ENCODE measurements around the gene DUSP16. TPM values are rescaled to one million over a fixed set of nuclear protein-coding genes. Genes with fewer than 3 reads are reported as not detected.
A peak's percentile ranks its signal among the peaks of the same experiment; 100 is the strongest.
"Not testable (repeated sequence)": the region's sequence is repeated elsewhere in the genome, so short reads cannot be mapped to it uniquely, and the experiment has no call there.

Gene DUSP16, protein sequence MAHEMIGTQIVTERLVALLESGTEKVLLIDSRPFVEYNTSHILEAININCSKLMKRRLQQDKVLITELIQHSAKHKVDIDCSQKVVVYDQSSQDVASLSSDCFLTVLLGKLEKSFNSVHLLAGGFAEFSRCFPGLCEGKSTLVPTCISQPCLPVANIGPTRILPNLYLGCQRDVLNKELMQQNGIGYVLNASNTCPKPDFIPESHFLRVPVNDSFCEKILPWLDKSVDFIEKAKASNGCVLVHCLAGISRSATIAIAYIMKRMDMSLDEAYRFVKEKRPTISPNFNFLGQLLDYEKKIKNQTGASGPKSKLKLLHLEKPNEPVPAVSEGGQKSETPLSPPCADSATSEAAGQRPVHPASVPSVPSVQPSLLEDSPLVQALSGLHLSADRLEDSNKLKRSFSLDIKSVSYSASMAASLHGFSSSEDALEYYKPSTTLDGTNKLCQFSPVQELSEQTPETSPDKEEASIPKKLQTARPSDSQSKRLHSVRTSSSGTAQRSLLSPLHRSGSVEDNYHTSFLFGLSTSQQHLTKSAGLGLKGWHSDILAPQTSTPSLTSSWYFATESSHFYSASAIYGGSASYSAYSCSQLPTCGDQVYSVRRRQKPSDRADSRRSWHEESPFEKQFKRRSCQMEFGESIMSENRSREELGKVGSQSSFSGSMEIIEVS
- total RNA-seq, result 2.4 TPM

DNA sequence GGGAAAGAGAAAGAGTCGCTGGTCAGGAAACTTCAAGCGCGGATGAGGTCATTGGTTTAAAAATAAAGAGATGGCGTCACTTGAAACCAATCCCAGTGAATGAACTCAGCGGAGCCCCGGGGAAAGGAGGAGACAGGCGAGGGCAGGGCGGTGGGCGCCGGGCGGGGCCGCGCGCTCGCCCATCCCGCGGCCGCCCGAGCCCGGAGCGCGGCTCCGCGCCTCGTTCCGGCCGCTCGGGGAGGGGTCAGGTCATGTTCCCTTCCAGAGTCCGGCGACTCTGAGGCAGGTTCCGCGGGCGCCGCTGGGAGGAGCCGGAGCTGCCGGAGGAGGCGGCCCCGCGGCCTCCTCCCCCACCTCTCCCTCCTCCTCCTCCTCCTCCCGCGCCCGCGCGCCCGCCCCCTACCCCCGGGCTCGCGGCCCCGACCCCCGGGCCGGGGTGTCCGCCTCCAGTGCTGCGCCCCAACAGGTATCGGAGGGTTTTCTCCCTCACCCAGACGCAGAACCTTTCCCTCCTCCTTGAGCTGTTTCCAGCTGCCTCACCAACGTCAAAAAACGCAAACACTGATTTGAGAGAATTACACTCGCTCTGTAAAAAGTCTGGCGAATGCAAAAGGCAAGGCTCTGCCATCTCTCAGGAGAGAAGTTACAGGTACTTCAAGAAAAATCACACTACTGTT, at the start of gene DUSP16:
TSS of gene DUSP16 (minus strand) at position 279 of the 677 bp plus-strand sequence. CDS start 41,765 bp downstream, outside the sequence.
- peak; percentile 58 to 97 (median 93) for DNase-seq (ENCODE audit: low read depth in 2 of 3, low spot score in 2 of 3)

DNA sequence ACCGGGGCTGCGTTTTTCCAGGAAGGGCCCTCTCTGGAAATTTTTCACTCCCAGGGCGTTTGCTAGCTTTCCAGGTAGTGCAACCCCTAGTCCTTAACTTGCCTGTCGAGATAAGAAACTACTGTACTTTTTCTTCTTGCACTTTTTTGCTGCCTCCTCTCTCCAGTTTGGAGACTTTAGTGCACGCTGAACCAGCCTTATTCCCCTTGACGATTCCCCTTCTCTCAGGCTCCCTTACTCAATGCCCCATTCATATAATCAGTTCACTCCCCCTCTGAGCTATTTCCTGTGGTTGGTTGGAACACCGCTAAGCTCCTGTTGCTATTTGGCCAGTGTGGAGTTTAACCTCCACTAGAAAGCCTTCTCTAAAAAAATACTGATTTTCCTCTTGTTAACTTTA, 49.7 kb upstream of the DUSP16 start:
- peak in 2 of 3 donors; percentile 33 to 45 for DNase-seq (ENCODE audit: low read depth in 2 of 3, low spot score in 2 of 3)

DNA sequence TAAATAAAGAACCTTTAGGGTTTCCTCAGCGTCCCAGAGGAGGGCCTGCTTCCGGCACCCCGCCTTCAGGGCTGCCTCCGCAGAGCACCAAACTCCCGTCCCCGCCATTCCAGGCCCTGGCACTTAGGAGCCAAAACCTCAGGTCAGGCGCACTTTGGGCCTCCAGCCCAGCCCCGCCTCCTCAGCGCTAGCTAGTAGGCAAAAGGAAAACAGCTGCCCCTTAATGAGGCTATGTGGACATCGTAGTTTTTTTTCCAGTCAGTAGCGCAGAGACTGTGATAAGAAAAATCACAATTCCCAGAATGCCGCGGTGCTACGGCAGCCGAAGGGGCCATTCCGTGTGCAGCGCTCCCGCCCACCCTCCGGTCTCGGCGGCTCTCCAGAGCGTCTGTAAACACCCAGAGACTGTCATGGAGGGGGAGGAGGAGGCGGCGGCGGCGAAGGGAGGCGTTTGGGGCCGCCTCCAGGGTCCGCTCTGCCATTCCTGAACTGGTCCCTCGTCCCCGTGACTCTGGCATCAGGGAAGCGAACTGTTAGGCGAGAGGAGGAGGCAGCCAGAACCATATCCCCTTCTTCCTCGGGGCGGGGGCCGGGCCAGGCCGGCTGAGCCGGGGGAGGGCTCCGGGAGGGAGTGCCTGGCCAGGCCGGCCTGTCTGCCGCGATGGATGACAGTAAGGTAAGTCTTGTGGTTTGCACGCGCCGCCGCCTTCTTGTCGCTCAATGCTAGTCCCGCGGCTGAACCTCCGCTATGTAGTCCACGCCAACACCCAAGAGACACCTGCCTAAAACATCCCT, 49.0 kb upstream of the DUSP16 start, which contains the start of gene CREBL2:
TSS of gene CREBL2 (plus strand) at position 365 of the 795 bp plus-strand sequence. CDS start at position 662, 297 bp downstream.
- DNase-seq (ENCODE audit: low read depth in 2 of 3, low spot score in 2 of 3), result peak; percentile 84 to 95 (median 93)

DNA sequence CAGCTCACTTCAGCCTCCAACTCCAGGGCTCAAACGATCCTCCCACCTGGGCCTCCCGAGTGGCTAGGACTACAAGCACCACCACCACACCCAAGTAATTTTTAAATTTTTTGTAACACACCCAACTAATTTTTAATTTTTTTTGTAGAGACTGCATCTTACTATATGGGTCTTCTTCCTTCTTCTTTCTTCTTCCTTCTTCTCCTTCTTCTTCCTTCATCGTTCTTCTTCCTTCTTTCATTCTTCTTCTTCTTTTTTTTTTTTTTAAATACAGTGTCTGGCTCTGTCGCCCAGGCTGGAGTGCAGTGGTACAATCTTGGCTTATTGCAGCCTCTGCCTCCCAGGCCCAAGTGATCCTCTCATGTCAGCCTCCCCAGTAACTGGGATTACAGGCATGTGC, 48.0 kb upstream of the DUSP16 start:
- DNase-seq (ENCODE audit: low read depth in 2 of 3, low spot score in 2 of 3), result no peak

DNA sequence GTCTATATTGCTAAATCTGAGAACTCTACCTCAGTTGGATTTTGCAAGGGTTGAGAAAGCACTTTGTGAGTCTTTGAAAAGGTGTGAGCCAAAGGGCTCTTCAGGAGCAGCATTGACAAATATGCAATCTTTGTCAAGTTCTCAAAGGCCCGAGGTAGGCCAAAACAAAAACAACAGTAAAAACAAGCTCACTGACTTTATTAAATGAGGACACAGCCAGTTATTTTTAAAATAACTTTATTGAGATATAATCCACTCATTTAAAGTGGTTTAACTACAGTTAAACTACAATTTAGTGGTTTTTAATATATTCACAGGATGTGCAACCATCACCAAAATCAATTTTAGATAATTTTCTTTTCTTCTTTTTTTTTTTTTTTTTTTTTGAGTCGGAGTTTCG, 47.0 kb upstream of the DUSP16 start:
- no peak for DNase-seq (ENCODE audit: low read depth in 2 of 3, low spot score in 2 of 3)

DNA sequence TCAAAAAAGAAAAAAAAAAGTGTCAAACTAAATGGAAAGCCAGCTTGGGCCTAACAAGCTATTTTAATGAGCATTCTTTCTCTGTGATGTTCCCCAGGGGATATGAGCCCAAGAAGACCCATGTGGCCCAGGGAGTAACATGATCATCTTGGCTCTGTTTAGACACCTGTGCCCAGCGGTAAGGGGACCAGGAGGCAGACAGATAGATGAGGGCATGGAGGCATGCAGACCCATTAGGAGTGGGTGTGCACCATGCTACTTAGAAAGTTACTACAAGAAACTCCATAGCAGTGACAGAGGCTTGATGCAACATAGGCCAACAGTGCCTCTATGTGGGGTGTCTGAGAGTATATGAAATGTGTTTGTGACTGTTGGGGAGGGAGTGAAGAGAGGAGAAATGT, 45.9 kb upstream of the DUSP16 start:
- DNase-seq (ENCODE audit: low read depth in 2 of 3, low spot score in 2 of 3), result peak in 1 of 3 donors; percentile 9

DNA sequence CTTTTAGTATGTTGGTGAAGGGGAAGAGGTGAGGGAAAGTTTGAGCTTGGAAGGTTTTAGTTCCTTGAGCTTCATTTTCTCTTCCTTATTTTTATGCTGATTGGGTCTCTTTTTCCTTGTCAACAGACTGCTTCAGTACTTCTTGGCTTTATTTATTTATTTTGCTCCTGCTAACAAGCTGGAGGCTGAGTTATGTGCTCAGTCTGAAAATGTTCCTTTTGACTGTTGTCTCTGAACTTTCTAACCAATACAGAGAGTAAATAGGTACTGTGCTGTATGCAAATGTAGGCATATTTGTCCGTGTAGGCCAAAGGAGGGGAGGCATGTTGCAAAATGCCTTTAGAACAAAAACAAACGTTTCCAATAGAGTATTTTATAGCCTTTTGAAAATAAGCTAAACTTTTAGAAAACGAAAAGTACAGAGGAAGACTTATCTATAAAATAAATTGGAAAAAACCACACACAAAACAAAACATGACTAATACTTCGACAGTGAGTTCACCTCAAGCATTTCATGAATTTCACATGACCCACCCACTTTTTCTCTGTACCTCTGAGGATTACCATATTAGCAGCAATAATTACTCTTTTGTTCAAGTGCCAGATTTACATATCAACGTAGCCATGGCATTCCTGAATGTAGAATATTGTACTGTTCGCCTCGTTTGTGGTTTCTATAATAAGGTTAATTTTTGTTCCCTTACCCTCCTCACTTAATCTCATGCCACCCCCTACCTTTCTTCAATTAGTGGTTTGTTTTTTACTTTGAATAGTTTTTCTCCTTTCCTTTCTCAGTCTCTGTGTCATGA, 44.3 kb upstream of the DUSP16 start:
- DNase-seq (ENCODE audit: low read depth in 2 of 3, low spot score in 2 of 3), result no peak

DNA sequence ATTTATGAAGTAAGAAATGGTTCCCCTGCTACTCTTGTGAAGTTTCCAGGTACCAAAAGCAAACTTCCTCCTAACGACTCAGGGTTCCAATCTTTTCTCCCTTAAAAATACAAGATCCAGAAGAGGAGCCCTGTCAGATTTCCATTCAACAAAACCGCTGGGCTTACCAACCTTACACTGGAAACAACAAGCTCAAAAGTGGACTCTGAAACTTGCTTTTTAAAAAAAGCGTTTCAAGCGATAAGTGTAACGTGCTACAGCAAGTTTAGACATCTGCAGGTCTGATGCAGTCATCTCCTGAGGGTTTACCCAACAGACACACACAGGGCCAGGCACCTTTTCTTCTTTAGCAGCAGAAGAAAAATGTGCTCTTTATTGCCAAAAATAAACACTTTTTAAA, 42.1 kb upstream of the DUSP16 start:
- DNase-seq (ENCODE audit: low read depth in 2 of 3, low spot score in 2 of 3), result no peak

DNA sequence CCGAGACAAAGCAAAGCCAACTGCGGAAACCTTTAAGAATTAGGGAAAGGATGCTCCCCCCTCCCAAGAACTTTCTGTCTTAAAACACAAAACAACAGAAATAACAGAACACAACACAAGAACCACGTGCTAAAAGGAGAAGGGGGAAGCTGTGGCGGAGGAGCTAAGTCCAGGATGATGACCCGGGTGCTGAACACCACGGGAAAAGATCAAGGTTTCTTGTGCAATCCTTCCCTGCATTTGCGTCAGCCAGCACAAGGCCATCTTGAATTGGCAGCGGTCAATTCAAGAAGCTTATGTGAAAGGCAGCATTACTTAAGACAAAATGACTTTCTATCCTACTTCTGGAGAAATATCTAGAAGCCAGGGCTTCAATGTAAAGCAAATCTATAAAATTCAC, 38.0 kb upstream of the DUSP16 start:
- DNase-seq (ENCODE audit: low read depth in 2 of 3, low spot score in 2 of 3), result no peak

DNA sequence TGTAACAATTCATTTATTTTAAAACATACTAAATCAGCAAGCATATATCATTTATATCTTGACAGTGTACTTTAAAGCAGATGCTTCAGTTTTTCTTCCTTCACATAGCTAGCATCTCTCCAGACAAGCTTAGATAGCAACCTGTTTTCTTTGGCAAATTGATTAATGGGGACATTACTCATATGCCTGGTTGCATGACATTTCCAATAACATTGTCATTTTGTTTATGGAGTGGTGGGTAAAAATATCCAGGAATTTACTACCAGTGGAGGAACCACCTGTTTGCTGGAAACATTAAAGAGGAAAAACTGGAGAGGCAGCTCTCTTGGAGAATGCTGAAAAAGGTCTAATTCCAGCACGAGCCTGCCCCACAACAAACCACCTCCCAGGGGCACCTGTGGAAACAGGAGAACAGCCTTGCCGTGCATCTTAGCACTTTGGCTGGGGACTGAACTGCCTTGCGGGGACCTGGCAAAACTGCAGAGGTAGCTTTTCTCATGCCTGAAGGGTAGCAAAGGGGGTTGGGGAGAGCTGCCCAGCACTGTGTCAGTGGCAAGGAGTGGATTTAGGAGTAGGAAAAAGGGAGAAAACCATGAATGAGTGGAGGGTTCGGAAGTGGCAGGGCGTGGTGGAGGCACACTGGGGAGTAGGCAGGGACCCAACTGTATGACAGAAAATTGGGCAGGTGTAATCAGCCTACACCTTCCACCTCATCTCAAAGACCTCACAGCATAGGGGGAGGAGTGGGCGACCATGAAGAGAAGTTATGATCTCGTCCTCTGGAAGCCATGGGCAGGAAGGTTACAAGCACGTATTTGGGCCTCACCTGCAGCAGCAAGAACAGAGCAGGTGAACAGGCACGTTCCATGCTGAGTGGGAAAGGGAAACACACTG, 37.3 kb upstream of the DUSP16 start:
- no peak for DNase-seq (ENCODE audit: low read depth in 2 of 3, low spot score in 2 of 3)

DNA sequence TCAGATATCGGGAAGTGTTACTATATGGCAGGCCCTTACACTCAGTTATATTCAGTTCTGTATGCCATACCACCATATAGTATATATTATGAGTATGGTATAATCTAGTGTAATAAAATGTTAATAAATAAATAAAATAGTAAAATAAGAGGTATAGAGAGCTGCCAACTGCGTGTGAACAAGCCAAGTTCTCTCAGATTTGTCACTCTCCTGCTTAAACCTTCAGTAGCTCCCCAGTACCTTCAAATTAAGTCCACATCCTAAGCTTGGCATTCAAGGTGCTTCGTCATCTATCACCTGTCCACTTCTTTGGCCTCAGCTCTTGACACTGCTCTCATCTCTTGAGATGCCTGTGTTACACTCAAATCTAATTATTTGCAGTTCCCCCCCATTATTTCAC, 36.2 kb upstream of the DUSP16 start:
- DNase-seq (ENCODE audit: low read depth in 2 of 3, low spot score in 2 of 3), result no peak

DNA sequence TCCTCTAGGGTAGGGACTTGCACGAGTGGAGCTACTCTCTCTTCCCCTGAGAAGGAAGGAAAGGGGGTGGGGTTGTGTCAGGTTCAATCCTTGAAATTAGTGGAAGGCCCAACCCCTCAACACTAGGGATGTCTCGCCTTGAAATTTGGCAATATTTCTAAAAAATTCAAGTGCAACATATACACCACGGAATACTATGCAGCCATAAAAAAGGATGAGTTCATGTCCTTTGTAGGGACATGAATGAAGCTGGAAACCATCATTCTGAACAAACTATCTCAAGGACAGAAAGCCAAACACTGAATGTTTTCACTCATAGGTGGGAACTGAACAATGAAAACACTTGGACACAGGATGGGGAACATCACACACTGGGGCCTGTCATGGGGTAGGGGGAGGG, 33.9 kb upstream of the DUSP16 start:
- DNase-seq (ENCODE audit: low read depth in 2 of 3, low spot score in 2 of 3), result not testable (repeated sequence)

DNA sequence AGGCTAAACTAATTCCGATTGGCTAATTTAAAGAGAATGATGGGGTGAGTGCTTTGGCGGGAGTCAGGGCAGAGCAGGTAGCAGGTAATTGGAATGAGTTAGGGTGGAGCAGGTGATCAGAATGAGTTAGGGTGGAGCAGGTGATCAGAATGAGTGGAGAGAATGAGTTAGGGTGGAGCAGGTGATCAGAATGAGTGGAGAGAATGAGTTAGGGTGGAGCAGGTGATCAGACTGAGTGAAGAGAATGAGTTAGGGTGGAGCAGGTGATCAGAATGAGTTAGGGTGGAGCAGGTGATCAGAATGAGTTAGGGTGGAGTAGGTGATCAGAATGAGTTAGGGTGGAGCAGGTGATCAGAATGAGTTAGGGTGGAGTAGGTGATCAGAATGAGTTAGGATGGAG, 33.3 kb upstream of the DUSP16 start:
- not testable (repeated sequence) for DNase-seq (ENCODE audit: low read depth in 2 of 3, low spot score in 2 of 3)

DNA sequence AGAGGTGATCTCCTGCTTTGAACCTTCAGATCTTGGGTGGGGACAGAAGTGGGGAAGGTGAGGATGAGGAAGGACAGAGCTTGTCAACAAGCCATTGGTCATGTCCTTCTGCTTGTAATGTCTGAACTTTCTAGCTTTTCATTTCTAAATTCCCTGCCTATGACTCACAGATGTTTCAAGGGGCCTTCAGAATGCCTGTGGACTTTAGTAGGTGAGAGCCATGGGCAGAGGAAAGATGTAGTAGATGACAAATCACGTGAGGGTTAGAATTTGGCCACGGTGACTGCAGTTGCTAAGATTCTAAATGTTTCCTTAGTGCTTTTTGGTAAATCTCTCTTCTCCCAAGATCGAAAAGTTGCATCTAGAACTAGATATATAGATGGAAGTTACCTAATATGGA, 30.3 kb upstream of the DUSP16 start:
- DNase-seq (ENCODE audit: low read depth in 2 of 3, low spot score in 2 of 3), result no peak

DNA sequence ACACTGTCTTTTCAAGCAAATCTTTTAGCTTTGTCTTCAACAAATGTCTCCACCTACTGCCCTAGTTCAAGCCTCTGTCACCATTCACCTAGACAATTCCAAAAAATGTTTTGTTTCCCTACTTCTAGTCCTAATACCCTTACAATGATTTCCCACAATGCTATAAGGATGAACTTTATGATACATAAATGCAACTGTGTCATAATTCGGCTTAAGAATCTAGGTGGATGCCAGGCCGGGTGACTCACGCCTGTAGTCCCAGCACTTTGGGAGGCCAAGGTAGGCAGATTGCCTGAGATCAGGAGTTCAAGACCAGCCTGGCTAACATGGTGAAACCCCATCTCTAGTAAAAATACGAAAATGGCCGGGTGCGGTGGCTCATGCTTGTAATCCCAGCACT, 28.3 kb upstream of the DUSP16 start:
- DNase-seq (ENCODE audit: low read depth in 2 of 3, low spot score in 2 of 3), result no peak

DNA sequence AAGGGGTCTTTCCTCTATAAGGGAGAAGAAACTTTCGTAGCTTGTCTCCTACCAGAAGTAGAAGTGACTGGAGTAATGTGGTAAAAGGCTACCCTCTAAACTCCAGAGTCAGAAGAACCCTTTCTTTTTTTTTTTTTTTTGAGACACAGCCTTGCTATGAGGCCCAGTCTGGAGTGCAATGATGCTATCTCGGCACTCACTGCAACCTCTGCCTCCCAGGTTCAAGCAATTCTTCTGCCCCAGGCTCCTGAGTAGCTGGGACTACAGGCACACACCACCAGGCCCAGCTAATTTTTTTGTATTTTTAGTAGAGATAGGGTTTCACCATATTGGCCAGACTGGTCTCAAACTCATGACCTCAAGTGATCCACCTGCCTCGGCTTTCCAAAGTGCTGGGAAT, 25.8 kb upstream of the DUSP16 start:
- DNase-seq (ENCODE audit: low read depth in 2 of 3, low spot score in 2 of 3), result not testable (repeated sequence)

DNA sequence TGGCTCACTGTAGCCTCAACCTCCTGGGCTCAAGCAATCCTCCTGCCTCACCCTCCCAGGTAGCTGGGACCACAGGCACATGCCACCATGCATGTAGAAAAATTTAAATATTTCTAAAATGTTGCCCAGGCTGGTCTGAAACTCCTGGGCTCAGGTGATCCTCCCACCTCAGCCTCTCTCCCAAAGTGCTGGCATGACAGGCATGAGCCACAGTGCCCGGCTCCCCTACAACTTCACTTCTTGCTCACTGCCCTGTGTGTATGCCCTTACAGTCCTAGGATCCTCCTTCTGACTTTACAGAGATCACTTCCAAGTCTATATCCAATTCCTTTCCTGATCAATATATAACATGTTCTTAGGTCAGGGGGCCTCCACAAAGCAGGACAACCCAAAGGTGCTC, 25.2 kb upstream of the DUSP16 start:
- no peak for DNase-seq (ENCODE audit: low read depth in 2 of 3, low spot score in 2 of 3)

DNA sequence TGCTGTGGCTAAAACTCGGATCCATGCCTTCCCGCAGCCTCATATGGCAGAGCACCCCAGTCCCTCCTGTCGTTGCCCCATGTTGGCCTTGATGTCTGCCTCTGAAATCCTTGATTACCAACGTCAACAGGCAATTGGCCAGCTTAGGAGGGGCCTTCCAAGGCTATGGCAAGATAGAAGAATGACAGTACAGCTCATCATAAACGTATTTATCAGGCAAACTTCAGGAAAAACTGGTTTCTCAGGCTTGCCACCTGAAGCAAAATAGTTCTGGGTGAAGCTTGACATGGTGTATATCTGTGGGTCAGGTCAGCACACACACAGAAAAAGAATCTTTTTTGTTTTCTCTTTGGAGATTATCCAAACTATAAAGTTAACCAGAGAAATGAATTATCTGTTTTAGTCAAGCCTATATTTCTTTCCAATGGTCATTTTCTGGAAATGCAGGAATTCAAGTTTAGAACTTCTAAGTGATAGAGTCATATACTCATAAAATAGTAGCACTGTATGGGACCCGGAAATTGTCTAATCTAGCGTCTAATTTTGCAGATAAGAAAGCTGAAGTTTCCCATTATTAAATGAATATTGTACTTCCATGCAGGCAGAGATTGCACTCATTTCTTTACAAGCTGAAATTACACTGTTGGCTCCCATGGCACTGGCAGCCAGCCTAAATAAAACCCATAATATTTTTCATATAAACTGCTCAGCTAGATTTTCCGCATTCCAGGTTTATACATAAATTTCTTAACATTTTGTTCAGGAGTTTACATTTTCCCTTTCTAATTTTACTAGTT, 24.4 kb upstream of the DUSP16 start:
- no peak for DNase-seq (ENCODE audit: low read depth in 2 of 3, low spot score in 2 of 3)

All from hematopoietic multipotent progenitor cell (in vitro differentiated cells).